Liver (tissue), 9 donors: ENCODE measurements around the gene CDK5RAP2. TPM values are rescaled to one million over a fixed set of nuclear protein-coding genes. Genes with fewer than 3 reads are reported as not detected.

ENCODE experiments used
- DNase-seq: peaks from one replicate; pipeline ENCODE4 v3.0.0-alpha.2; 2017; ENCODE audit warnings: low spot score
- H3K27ac ChIP-seq, 2 donors: one replicate each; pipeline ENCODE4 v1.7.0; 2013; ENCODE audit warnings: inconsistent platforms in 2 of 2, low read length in 2 of 2, control low read depth in 1 of 2, low read depth in 1 of 2, mild to moderate bottlenecking in 1 of 2
- H3K27me3 ChIP-seq, 4 donors: one replicate each; pipeline versions ENCODE4 v1.6.1 to v1.7.0; 2013; ENCODE audit warnings: low read length in 3 of 4, inconsistent platforms in 1 of 4, mild to moderate bottlenecking in 1 of 4, moderate library complexity in 1 of 4; ENCODE audit not compliant: control insufficient read depth in 4 of 4, insufficient read depth in 4 of 4
- H3K36me3 ChIP-seq, 4 donors: one replicate each; pipeline versions ENCODE4 v1.6.1 to v1.7.0; 2013; ENCODE audit warnings: low read length in 3 of 4, mild to moderate bottlenecking in 3 of 4, low read depth in 1 of 4, moderate library complexity in 1 of 4; ENCODE audit not compliant: control insufficient read depth in 4 of 4, insufficient read depth in 3 of 4
- H3K4me1 ChIP-seq, 4 donors: one replicate each; pipeline versions ENCODE4 v1.6.1 to v1.7.0; 2013; ENCODE audit warnings: low read length in 3 of 4, mild to moderate bottlenecking in 3 of 4, moderate library complexity in 1 of 4; ENCODE audit not compliant: control insufficient read depth in 4 of 4, insufficient read depth in 4 of 4
- H3K4me3 ChIP-seq, 3 donors: one replicate each; pipeline versions ENCODE4 v1.6.1 to v1.7.0; 2013; ENCODE audit warnings: low read length in 3 of 3, control low read depth in 1 of 3, low read depth in 1 of 3, mild to moderate bottlenecking in 1 of 3
- H3K9ac ChIP-seq, 2 donors: one replicate each; pipeline ENCODE4 v1.7.0; 2013; ENCODE audit warnings: low read length in 2 of 2, mild to moderate bottlenecking in 2 of 2, moderate library complexity in 2 of 2, control low read depth in 1 of 2, low read depth in 1 of 2
- H3K9me3 ChIP-seq, 4 donors: one replicate each; pipeline versions ENCODE4 v1.6.1 to v1.7.0; 2013; ENCODE audit warnings: low read length in 3 of 4; ENCODE audit not compliant: control insufficient read depth in 4 of 4
- EGR1 ChIP-seq, 2 donors: IDR thresholded peaks; 2 replicates each; pipeline ENCODE4 v1.6.1; 2016 to 2018; ENCODE audit warnings: antibody characterized with exemption in 2 of 2, low read depth in 2 of 2
- FOXA1 ChIP-seq: IDR thresholded peaks from 2 replicates; pipeline ENCODE4 v1.6.1; 2016; ENCODE audit warnings: antibody characterized with exemption
- FOXA2 ChIP-seq: IDR thresholded peaks from 2 replicates; pipeline ENCODE4 v1.6.1; 2016; ENCODE audit warnings: antibody characterized with exemption
- GABPA ChIP-seq, 2 donors: IDR thresholded peaks in 1 of 2; conservative IDR thresholded peaks in 1 of 2; 2 replicates each; pipeline ENCODE4 v1.6.1; 2016; ENCODE audit warnings: antibody characterized with exemption in 2 of 2, mild to moderate bottlenecking in 1 of 2, moderate library complexity in 1 of 2
- HNF4A ChIP-seq, 2 donors: conservative IDR thresholded peaks; 2 replicates each; pipeline ENCODE4 v1.6.1; 2016; ENCODE audit warnings: antibody characterized with exemption in 2 of 2, mild to moderate bottlenecking in 2 of 2
- HNF4G ChIP-seq: IDR thresholded peaks from 2 replicates; pipeline ENCODE4 v1.6.1; 2016; ENCODE audit warnings: antibody characterized with exemption
- NR2F2 ChIP-seq: IDR thresholded peaks from 2 replicates; pipeline ENCODE4 v1.6.1; 2016; ENCODE audit warnings: antibody characterized with exemption
- RAD21 ChIP-seq, 2 donors: IDR thresholded peaks; 2 replicates each; pipeline ENCODE4 v1.6.1; 2016; ENCODE audit warnings: antibody characterized with exemption in 2 of 2, mild to moderate bottlenecking in 2 of 2
- REST ChIP-seq: IDR thresholded peaks from 2 replicates; pipeline ENCODE4 v1.6.1; 2016; ENCODE audit warnings: antibody characterized with exemption, mild to moderate bottlenecking
- RXRA ChIP-seq, 2 donors: IDR thresholded peaks; 2 replicates each; pipeline ENCODE4 v1.6.1; 2017 to 2018; ENCODE audit warnings: antibody characterized with exemption in 2 of 2, mild to moderate bottlenecking in 1 of 2
- TAF1 ChIP-seq: conservative IDR thresholded peaks from 2 replicates; pipeline ENCODE4 v1.6.1; 2016; ENCODE audit warnings: antibody characterized with exemption, mild to moderate bottlenecking
- ZBTB33 ChIP-seq: IDR thresholded peaks from 2 replicates; pipeline ENCODE4 v1.6.1; 2016; ENCODE audit warnings: antibody characterized with exemption
- WGBS: extraction: QIAGEN DNeasy Blood & Tissue Kit; methylation state at CpG from one replicate; pipeline ENCODE4 v1.1.7; 2013; 5-methylcytosine and 5-hydroxymethylcytosine counted together
- polyA plus RNA-seq, 2 donors: library from polyadenylated mRNA; stranded (reverse) in 1 of 2; unstranded in 1 of 2; fragments of 200-250 nt in 1 of 2; fragments of >200 nt in 1 of 2; fragmentation: Nextera tagmentation in 1 of 2; extraction: Ambion mirVana in 1 of 2; gene quantifications; one replicate each; pipeline versions ENCODE4 v1.2.1 to v1.2.3, GENCODE V29; 2013 to 2015
- total RNA-seq, 2 donors: library from RNA; depleted of rRNA; stranded (reverse); fragments of >200 nt; gene quantifications; one replicate each; pipeline ENCODE4 v1.2.3, GENCODE V29; 2014
- TF ChIP-seq, protein P1 (sequence below): IDR thresholded peaks from 2 replicates; pipeline ENCODE4 v1.6.1; 2016; ENCODE audit warnings: antibody characterized with exemption
- TF ChIP-seq, protein P2 (sequence below): IDR thresholded peaks from 2 replicates; pipeline ENCODE4 v1.6.1; 2016; ENCODE audit warnings: antibody characterized with exemption
- TF ChIP-seq, protein P3 (sequence below): fragments of 150-350 bp; IDR thresholded peaks from 2 replicates; pipeline ENCODE4 v1.5.1; 2017; ENCODE audit warnings: improper control_type of control experiment, low read depth, low read length; ENCODE audit not compliant: missing input control
- donor health status: healthy.
- donor health status: healthy.
- donor health status: healthy.
- donor health status: healthy.
- donor health status: healthy.

Gene CDK5RAP2
- total and polyA plus RNA-seq, 4 donors = 11.7 to 38.9 (median 21.7) TPM

DNA sequence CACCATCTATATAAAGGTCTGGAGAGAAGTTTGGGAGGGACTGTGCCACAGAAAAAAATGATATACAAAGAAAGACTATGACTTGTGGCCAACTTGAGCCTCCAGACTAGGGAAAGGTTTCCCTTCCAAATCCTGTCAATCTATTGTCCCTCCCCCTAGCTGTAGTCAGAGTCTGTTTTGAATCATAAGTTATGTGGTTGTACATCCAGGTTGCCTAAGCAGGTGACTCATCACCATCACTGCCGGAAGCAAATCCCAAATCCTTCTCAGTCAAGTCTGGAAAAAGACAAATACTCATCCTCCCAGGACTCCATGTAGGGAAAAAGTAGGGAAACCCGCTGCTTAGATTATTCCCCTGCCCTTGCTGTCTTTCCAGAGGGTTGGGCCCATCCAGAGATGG is 235.7 kb downstream of the CDK5RAP2 start:
- Histone ChIP-seq H3K4me1 (no peaks in the 10 kb centered on the region), H3K9me3 (no peaks in the 10 kb centered on the region), H3K27me3 (no peaks in the 10 kb centered on the region), H3K4me3 (no peak overlapping the region), H3K36me3 (no peaks in the 10 kb centered on the region), H3K27ac (no peak overlapping the region), H3K9ac (no peak overlapping the region)
- 93% methylated on average over 2 of the region's 2 CpGs for WGBS
- no peak for DNase-seq
- TF ChIP-seq, protein P1, sequence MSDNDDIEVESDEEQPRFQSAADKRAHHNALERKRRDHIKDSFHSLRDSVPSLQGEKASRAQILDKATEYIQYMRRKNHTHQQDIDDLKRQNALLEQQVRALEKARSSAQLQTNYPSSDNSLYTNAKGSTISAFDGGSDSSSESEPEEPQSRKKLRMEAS = no peak
- TF ChIP-seq HNF4G (no peak), ZBTB33 (no peak), FOXA1 (no peak)

DNA sequence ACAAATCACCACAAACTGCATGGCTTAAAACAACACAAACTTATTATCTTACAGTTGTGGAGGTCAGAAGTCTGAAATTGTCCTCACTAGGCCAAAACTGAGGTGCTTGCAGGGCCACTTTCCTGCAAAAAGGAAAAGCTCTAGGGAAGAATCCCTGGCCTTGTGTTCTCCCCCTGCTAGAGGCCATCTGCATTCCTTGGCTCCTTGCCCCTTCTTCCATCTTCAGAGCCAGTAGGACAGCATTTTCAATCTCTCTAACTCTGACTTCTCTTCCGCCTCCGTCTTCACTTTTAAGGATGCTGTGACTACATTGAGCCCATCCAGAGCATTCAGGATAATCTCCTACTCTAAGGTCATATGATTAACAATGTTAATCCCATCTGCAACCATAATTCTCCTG is 236.6 kb downstream of the CDK5RAP2 start:
- DNase-seq = no peak
- H3K4me1 ChIP-seq = no peaks in the 10 kb centered on the region
- H3K9me3 ChIP-seq = no peaks in the 10 kb centered on the region
- H3K4me3 ChIP-seq = no peak overlapping the region
- H3K9ac ChIP-seq = no peak overlapping the region
- H3K27me3 ChIP-seq = no peaks in the 10 kb centered on the region
- no peaks in the 10 kb centered on the region for H3K36me3 ChIP-seq
- WGBS = 98% methylated on average over 2 of the region's 2 CpGs
- TF ChIP-seq TAF1 (no peak), HNF4A (conservative IDR thresholded peaks at IDR 0.05) (no peak), HNF4G (no peak), REST (no peak), RXRA (IDR thresholded peaks at IDR 0.05) (no peak), RAD21 (IDR thresholded peaks at IDR 0.05) (no peak), GABPA (IDR thresholded peaks at IDR 0.05 in 1 of 2, conservative IDR thresholded peaks at IDR 0.05 in 1 of 2) (no peak), NR2F2 (no peak), FOXA1 (no peak), EGR1 (IDR thresholded peaks at IDR 0.05; ENCODE audit: low read depth in 2 of 2) (no peak), FOXA2 (no peak), ZBTB33 (no peak)
- TF ChIP-seq, protein P2, sequence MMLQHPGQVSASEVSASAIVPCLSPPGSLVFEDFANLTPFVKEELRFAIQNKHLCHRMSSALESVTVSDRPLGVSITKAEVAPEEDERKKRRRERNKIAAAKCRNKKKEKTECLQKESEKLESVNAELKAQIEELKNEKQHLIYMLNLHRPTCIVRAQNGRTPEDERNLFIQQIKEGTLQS = no peak
- TF ChIP-seq, protein P1 = no peak
- TF ChIP-seq, protein P3, sequence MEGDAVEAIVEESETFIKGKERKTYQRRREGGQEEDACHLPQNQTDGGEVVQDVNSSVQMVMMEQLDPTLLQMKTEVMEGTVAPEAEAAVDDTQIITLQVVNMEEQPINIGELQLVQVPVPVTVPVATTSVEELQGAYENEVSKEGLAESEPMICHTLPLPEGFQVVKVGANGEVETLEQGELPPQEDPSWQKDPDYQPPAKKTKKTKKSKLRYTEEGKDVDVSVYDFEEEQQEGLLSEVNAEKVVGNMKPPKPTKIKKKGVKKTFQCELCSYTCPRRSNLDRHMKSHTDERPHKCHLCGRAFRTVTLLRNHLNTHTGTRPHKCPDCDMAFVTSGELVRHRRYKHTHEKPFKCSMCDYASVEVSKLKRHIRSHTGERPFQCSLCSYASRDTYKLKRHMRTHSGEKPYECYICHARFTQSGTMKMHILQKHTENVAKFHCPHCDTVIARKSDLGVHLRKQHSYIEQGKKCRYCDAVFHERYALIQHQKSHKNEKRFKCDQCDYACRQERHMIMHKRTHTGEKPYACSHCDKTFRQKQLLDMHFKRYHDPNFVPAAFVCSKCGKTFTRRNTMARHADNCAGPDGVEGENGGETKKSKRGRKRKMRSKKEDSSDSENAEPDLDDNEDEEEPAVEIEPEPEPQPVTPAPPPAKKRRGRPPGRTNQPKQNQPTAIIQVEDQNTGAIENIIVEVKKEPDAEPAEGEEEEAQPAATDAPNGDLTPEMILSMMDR = no peak
- no peak overlapping the region for H3K27ac ChIP-seq
